ENCODE measurements around the gene FREM1. TPM values are rescaled to one million over a fixed set of nuclear protein-coding genes. Genes with fewer than 3 reads are reported as not detected.

The FREM1 gene
- total RNA-seq, 2 donors from 2014 or later = 2.2 to 2.4 TPM

- H3K36me3 ChIP-seq = no peaks in the 10 kb centered on the region
- TF ChIP-seq CTCF (IDR thresholded peaks at IDR 0.05) = no peak
- H3K27ac ChIP-seq = no peak overlapping the region
- no peak for DNase-seq (ENCODE audit: low spot score)
- no peak overlapping the region for H3K4me3 ChIP-seq
- H3K27me3 ChIP-seq = no peaks in the 10 kb centered on the region
- H3K9me3 ChIP-seq = peaks cover 0 to 34% of the 10 kb centered on the region in 2 donors
- no peaks in the 10 kb centered on the region for H3K4me1 ChIP-seq
These were observed 205.1 kb downstream of the FREM1 start for GRCh38 chr9:14705079-14705478.

- Histone ChIP-seq H3K9me3 (peaks cover 0 to 34% of the 10 kb centered on the region in 2 donors), H3K27me3 (no peaks in the 10 kb centered on the region), H3K27ac (no peak overlapping the region), H3K4me3 (no peak overlapping the region), H3K36me3 (no peaks in the 10 kb centered on the region), H3K4me1 (no peaks in the 10 kb centered on the region)
- no peak for DNase-seq (ENCODE audit: low spot score)
- no peak for TF ChIP-seq CTCF (IDR thresholded peaks at IDR 0.05)
These were observed 205.9 kb downstream of the FREM1 start for GRCh38 chr9:14704281-14704680.

DNA sequence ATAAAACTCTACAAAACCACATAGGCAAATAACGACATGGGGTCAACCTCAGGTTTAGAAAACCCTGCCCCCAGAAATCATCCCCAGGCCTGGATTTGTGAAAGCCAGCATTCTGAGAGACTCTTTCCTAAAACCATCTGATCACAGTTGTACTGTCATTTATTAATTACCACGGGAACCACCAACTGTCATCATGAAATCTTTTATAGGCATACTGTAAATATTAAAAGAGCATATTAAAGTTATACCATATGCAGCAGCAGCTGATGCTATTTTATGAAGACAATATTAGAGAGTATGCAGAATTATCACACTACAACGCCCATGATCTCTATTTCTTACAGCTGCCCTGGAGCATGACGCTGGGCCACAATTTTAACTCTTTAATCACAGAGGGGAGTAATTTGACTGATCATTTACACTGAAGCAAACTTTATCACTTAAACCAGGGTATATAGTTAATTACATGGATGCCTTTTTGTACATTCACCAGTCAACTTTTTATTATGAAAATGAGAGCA, 208.0 kb downstream of the FREM1 start:
- Histone ChIP-seq H3K36me3 (no peaks in the 10 kb centered on the region), H3K9me3 (peaks cover 0 to 31% of the 10 kb centered on the region in 2 donors), H3K4me3 (no peak overlapping the region), H3K27me3 (no peaks in the 10 kb centered on the region), H3K27ac (no peak overlapping the region), H3K4me1 (no peaks in the 10 kb centered on the region)
- no peak for TF ChIP-seq CTCF (IDR thresholded peaks at IDR 0.05)
- no peak for DNase-seq (ENCODE audit: low spot score)

DNA sequence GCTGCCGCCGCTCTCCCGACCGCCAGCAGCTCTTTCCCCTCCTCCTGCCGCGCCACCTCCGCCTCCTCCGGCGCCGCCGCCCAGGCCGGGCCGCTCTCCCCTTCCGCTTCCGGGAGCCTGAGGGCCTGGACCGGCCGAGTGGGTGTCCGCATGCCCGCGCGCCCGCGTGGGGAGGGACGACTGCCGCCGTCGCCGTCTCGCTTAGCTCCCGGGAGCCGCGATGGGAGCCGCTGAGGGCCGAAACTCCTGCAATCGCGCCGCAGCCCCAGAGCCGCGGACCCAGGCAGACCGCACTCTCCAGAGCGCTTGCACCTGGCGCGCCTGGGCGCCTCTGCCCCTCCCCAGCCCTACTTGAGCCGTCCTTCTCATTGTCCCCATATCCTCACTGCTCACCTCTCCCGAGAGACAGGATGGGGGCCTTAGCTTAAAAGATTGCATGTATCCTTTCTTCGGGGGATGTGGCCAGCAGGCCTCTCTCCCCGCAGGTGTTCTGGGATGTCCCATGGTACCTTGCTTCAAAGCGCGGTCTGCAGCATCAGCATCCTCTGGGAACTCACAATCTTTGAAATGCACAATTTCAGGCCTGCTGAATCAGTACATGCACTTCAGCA, 216.9 kb downstream of the FREM1 start, which contains the start of gene ZDHHC21:
Gene ZDHHC21 (minus strand): TSS at position 182 of the 611 bp plus-strand sequence. CDS start 19,092 bp downstream, outside the sequence.
- peak; percentile 66 for DNase-seq (ENCODE audit: low spot score)
- TF ChIP-seq CTCF (IDR thresholded peaks at IDR 0.05) = no peak
- Histone ChIP-seq H3K27ac (peak within 1 kb of the TSS; percentile 61 to 69), H3K4me3 (peak within 1 kb of the TSS; percentile 73 to 84), H3K27me3 (no peaks in the 10 kb centered on the region), H3K36me3 (peaks cover 2% of the 10 kb centered on the region), H3K4me1 (no peaks in the 10 kb centered on the region), H3K9me3 (no peaks in the 10 kb centered on the region)

DNA sequence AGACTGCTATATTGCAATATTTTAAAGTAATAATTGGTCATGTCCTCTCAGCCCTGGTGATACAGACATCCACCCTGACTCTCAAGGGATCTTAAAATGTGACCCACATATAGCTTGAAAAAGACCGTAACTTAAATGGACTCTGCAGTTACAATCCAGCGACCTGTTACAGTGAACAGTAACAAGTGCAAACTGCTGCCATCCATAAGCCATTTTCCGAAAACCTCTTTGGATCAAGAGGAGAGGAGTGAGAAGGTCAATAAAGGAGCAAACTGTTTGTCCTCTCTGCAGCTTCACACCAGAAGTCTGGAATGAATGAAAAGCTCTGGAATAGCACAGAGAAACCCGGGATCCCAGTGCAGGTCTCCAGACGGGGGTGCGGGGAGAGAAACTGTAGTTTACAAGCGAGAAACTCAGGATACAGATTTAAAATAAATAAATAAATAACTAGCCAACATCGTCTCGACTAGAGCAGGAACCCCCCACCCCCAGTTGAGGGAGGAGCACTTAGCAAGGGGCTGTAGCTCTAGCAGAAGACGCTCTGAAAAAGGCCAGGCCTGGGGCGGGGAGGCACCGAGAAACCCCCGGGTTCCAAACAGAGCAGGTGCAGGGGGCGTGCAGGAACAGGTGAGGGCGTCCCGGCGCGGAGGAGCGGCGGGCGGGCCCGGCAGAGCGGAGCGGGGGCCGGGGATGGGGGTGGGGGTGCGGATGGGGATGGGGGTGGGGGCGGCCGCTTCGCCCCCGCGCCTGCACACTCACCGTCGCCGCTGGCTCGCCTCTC, 217.6 kb downstream of the FREM1 start:
- Histone ChIP-seq H3K4me3 (peak overlapping the region; percentile 73 to 84), H3K27me3 (no peaks in the 10 kb centered on the region), H3K27ac (peak overlapping the region; percentile 61 to 69), H3K4me1 (no peaks in the 10 kb centered on the region), H3K36me3 (peaks cover 7% of the 10 kb centered on the region), H3K9me3 (no peaks in the 10 kb centered on the region)
- peak; percentile 57 for DNase-seq (ENCODE audit: low spot score)
- TF ChIP-seq CTCF (IDR thresholded peaks at IDR 0.05) = no peak
